ENCODE measurements around the gene GNG11. TPM values are rescaled to one million over a fixed set of nuclear protein-coding genes. Genes with fewer than 3 reads are reported as not detected.

GNG11 gene
- total RNA-seq, 2 donors from 2014 or later = 6.1 to 8.9 TPM

DNA sequence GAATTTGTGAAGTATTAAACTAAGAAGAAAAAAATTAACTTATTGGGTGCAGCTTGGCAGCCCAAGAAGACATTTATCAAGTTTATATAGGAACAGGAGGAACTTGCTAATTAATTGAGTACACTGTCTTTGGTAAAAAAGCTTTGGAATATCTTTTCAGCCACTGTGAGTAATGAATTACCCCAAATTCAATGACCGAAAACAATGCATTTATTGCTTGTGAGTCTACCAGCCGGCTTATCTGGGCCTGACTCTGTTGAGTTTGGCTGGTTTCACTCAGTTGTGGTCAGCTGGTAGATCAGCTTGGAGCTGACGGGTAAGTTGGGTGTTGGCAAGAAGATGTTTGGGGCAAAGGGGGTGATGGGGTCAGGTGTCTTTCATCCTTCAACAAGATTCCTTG lies 11.6 kb downstream of the GNG11 start:
- no peak overlapping the region for H3K27ac ChIP-seq
- TF ChIP-seq, protein P1, sequence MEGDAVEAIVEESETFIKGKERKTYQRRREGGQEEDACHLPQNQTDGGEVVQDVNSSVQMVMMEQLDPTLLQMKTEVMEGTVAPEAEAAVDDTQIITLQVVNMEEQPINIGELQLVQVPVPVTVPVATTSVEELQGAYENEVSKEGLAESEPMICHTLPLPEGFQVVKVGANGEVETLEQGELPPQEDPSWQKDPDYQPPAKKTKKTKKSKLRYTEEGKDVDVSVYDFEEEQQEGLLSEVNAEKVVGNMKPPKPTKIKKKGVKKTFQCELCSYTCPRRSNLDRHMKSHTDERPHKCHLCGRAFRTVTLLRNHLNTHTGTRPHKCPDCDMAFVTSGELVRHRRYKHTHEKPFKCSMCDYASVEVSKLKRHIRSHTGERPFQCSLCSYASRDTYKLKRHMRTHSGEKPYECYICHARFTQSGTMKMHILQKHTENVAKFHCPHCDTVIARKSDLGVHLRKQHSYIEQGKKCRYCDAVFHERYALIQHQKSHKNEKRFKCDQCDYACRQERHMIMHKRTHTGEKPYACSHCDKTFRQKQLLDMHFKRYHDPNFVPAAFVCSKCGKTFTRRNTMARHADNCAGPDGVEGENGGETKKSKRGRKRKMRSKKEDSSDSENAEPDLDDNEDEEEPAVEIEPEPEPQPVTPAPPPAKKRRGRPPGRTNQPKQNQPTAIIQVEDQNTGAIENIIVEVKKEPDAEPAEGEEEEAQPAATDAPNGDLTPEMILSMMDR (IDR thresholded peaks at IDR 0.05) = no peak
- TF ChIP-seq POLR2AphosphoS5 (IDR thresholded peaks at IDR 0.05) (no peak), POLR2A (IDR thresholded peaks at IDR 0.05) (no peak)
- no peaks in the 10 kb centered on the region for H3K36me3 ChIP-seq
- no peaks in the 10 kb centered on the region for H3K9me3 ChIP-seq
- no peaks in the 10 kb centered on the region for H3K4me1 ChIP-seq (replicated peaks)
- no peak overlapping the region for H3K4me3 ChIP-seq
- intact Hi-C loops (cut with DNase I) = no loop called here
- WGBS = 61% methylated on average over 3 of the region's 3 CpGs
- no peaks in the 10 kb centered on the region for H3K27me3 ChIP-seq (replicated peaks; ENCODE audit: insufficient read depth)
- no peak for DNase-seq (ENCODE audit: low spot score)

DNA sequence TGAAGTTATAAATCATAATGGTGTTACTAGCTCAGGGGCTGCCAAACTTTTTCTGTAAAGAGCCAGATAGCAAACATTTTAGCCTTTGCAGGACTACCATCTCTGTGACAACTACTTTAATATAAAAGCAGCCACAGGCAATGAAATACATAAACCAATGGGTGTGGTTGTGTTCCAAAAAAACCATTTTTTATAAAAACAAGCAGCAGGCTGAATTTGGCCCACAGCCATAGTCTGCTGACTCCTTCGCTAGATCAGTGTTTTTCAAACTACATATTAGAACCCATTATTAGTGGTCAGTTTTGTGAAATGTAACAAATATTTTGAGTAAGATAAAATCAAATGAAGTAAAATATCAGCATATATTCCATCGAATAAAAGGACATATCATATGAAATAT lies 13.6 kb downstream of the GNG11 start:
- no peak for DNase-seq (ENCODE audit: low spot score)
- intact Hi-C loops (cut with DNase I) = no loop called here
- TF ChIP-seq POLR2A (IDR thresholded peaks at IDR 0.05) = no peak
- TF ChIP-seq, protein P1 (IDR thresholded peaks at IDR 0.05) = no peak
- no peak for TF ChIP-seq POLR2AphosphoS5 (IDR thresholded peaks at IDR 0.05)

DNA sequence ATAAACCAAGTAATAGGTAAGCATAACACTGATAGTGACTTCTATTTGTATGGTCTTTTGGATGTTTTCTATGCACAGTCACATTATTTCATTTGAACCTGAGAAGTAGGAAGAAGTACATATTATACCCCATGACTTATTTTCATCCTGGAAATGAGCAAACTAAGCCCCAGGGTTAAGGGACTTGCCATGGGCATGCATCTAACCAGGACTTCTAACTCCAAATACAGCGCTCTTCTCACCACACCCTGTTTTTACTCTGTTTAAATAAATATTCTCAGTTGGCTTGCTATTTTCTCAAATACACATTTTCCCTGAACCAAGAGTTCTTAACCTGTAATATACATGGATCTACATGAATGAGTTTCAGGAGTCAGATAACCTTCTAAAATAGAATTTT lies 16.3 kb downstream of the GNG11 start:
- WGBS = 86% methylated on average over 1 of the region's 1 CpG
- Histone ChIP-seq H3K36me3 (no peaks in the 10 kb centered on the region), H3K4me3 (no peak overlapping the region), H3K27me3 (replicated peaks; ENCODE audit: insufficient read depth) (no peaks in the 10 kb centered on the region), H3K4me1 (replicated peaks) (no peaks in the 10 kb centered on the region), H3K9me3 (no peaks in the 10 kb centered on the region), H3K27ac (no peak overlapping the region)
- intact Hi-C loops (cut with DNase I) = no loop called here
- TF ChIP-seq POLR2AphosphoS5 (IDR thresholded peaks at IDR 0.05) (no peak), POLR2A (IDR thresholded peaks at IDR 0.05) (no peak)
- TF ChIP-seq, protein P1 (IDR thresholded peaks at IDR 0.05) = no peak
- no peak for DNase-seq (ENCODE audit: low spot score)

More for the DNA sequence above, 13.6 kb downstream of the GNG11 start:
- Histone ChIP-seq H3K4me3 (no peak overlapping the region), H3K27ac (no peak overlapping the region), H3K27me3 (replicated peaks; ENCODE audit: insufficient read depth) (no peaks in the 10 kb centered on the region), H3K4me1 (replicated peaks) (no peaks in the 10 kb centered on the region), H3K9me3 (no peaks in the 10 kb centered on the region), H3K36me3 (no peaks in the 10 kb centered on the region)
- 77% methylated on average over 2 of the region's 2 CpGs for WGBS

DNA sequence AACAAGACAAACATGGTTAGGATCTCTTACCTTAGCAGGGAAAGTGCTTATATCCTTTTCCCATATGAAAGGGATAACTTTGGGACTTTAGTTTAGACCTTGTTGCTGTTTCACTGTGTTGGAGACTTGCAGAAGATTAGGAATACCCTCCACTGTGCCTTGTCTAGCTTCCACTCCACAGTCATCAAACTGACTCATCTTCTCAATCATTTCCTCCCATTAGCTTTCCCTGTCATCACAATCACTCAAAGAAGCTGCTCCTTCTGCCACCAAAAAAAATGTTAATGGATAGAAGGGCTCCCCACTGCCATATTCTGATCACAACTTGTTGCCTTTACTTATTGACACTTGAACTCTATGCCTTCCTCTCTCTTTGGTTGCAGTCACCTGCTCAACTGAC lies 16.8 kb downstream of the GNG11 start:
- H3K9me3 ChIP-seq = no peaks in the 10 kb centered on the region
- DNase-seq (ENCODE audit: low spot score) = no peak
- no peak for TF ChIP-seq POLR2A (IDR thresholded peaks at IDR 0.05)
- TF ChIP-seq, protein P1 (IDR thresholded peaks at IDR 0.05) = no peak
- no peak for TF ChIP-seq POLR2AphosphoS5 (IDR thresholded peaks at IDR 0.05)
- H3K36me3 ChIP-seq = no peaks in the 10 kb centered on the region
- intact Hi-C loops (cut with DNase I) = no loop called here
- H3K27ac ChIP-seq = no peak overlapping the region
- no peaks in the 10 kb centered on the region for H3K4me1 ChIP-seq (replicated peaks)
- no peak overlapping the region for H3K4me3 ChIP-seq
- H3K27me3 ChIP-seq (replicated peaks; ENCODE audit: insufficient read depth) = no peaks in the 10 kb centered on the region

DNA sequence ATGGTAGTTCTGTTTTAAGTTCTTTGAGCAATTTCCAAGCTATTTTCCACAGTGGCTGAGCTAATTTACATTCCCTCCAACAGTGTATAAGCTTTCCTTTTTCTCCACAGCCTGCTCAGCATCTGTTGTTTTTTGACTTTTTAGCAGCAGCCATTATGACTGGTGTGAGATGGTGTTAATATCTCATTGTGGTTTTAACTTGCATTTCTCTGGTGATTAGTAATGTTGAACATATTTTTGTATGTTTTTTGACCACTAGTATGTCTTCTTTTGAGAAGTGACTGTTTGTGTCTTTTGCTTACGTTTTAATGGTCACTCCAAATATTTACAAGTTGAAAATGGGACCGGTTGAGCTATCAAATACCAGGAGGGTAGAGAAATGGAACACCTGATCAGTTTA lies 20.4 kb downstream of the GNG11 start:
- Histone ChIP-seq H3K36me3 (no peaks in the 10 kb centered on the region), H3K4me1 (replicated peaks) (no peaks in the 10 kb centered on the region), H3K27ac (no peak overlapping the region), H3K4me3 (no peak overlapping the region), H3K9me3 (no peaks in the 10 kb centered on the region), H3K27me3 (replicated peaks; ENCODE audit: insufficient read depth) (no peaks in the 10 kb centered on the region)
- no peak for DNase-seq (ENCODE audit: low spot score)
- TF ChIP-seq POLR2A (IDR thresholded peaks at IDR 0.05) = no peak
- TF ChIP-seq, protein P1 (IDR thresholded peaks at IDR 0.05) = no peak
- no peak for TF ChIP-seq POLR2AphosphoS5 (IDR thresholded peaks at IDR 0.05)
- intact Hi-C loops (cut with DNase I) = no loop called here
- 76% methylated on average over 2 of the region's 2 CpGs for WGBS
